PFSK-1 (cell line): ENCODE results near the gene GAREM1.

Experiments
- FOXP2 ChIP-seq: optimal IDR thresholded peaks from 2 replicates; pipeline ENCODE3; 2011; ENCODE audit warnings: borderline replicate concordance, control low read depth, inconsistent platforms; ENCODE audit not compliant: insufficient read depth; ENCODE audit errors: extremely low read length, extremely low read depth
- POLR2AphosphoS5 ChIP-seq: IDR thresholded peaks from 2 replicates; pipeline ENCODE4 v1.6.1; 2012; ENCODE audit warnings: low read depth, mild to moderate bottlenecking, control low read depth, low read length, moderate library complexity
- REST ChIP-seq, 2 experiments: IDR thresholded peaks; 2 replicates each; pipeline versions ENCODE4 v1.6.1 to v1.8.0; 2011 to 2012; ENCODE audit warnings: low read depth in 2 of 2, low read length in 2 of 2, control low read depth in 1 of 2, inconsistent platforms in 1 of 2, mild to moderate bottlenecking in 1 of 2, moderate library complexity in 1 of 2; ENCODE audit not compliant: insufficient read depth in 1 of 2
- SIN3A ChIP-seq: IDR thresholded peaks from 2 replicates; pipeline ENCODE4 v1.6.1; 2012; ENCODE audit warnings: mild to moderate bottlenecking, low read length, moderate library complexity, borderline replicate concordance; ENCODE audit not compliant: insufficient read depth
- TAF1 ChIP-seq: IDR thresholded peaks from 2 replicates; pipeline ENCODE4 v1.6.1; 2012; ENCODE audit warnings: low read length, control low read depth, borderline replicate concordance; ENCODE audit not compliant: insufficient read depth

GAREM1 gene

GRCh38 chr18:32321826-32322225 lies 148.9 kb downstream of the GAREM1 start:
- TF ChIP-seq POLR2AphosphoS5 (no peak), TAF1 (no peak), SIN3A (no peak), FOXP2 (no peak), REST (IDR thresholded peaks at IDR 0.05; ENCODE audit: insufficient read depth in 1 of 2, low read depth in 2 of 2, low read length in 2 of 2) (no peak)

GRCh38 chr18:32319084-32319483 lies 151.6 kb downstream of the GAREM1 start:
- TF ChIP-seq POLR2AphosphoS5: no peak
- TF ChIP-seq SIN3A: no peak

GRCh38 chr18:32318581-32318980 lies 152.1 kb downstream of the GAREM1 start:
- no peak for TF ChIP-seq SIN3A
- TF ChIP-seq TAF1: no peak
- TF ChIP-seq FOXP2: no peak
- no peak for TF ChIP-seq POLR2AphosphoS5
- TF ChIP-seq REST (IDR thresholded peaks at IDR 0.05; ENCODE audit: insufficient read depth in 1 of 2, low read depth in 2 of 2, low read length in 2 of 2): no peak

GRCh38 chr18:32317651-32318050 lies 153.0 kb downstream of the GAREM1 start:
- TF ChIP-seq FOXP2 (no peak), SIN3A (no peak), TAF1 (no peak), REST (IDR thresholded peaks at IDR 0.05; ENCODE audit: insufficient read depth in 1 of 2, low read depth in 2 of 2, low read length in 2 of 2) (no peak), POLR2AphosphoS5 (no peak)

GRCh38 chr18:32315881-32316280 lies 154.8 kb downstream of the GAREM1 start:
- TF ChIP-seq FOXP2: no peak
- no peak for TF ChIP-seq SIN3A
- TF ChIP-seq POLR2AphosphoS5: no peak
- no peak for TF ChIP-seq TAF1
- no peak for TF ChIP-seq REST (IDR thresholded peaks at IDR 0.05; ENCODE audit: insufficient read depth in 1 of 2, low read depth in 2 of 2, low read length in 2 of 2)
